Suprapubic skin (tissue), 4 donors: Measurements from ENCODE around the gene ELL. TPM values are rescaled to one million over a fixed set of nuclear protein-coding genes. Genes with fewer than 3 reads are reported as not detected.
A peak's percentile ranks its signal among the peaks of the same experiment; 100 is the strongest.

Experiments used
- DNase-seq, 2 donors: peaks; one replicate each; pipeline ENCODE4 v3.0.0-alpha.2; 2019; ENCODE audit warnings: low spot score in 2 of 2
- H3K27ac ChIP-seq: fragments of 200-600 bp; sonication (generic); one replicate; pipeline ENCODE4 v1.5.1; 2019
- H3K27me3 ChIP-seq: fragments of 200-600 bp; sonication (generic); one replicate; pipeline ENCODE4 v1.5.1; 2019
- H3K36me3 ChIP-seq: fragments of 200-600 bp; sonication (generic); one replicate; pipeline ENCODE4 v1.5.1; 2019
- H3K4me1 ChIP-seq: fragments of 200-600 bp; sonication (generic); one replicate; pipeline ENCODE4 v1.5.1; 2019
- H3K4me3 ChIP-seq: fragments of 200-600 bp; sonication (generic); one replicate; pipeline ENCODE4 v1.5.1; 2019; ENCODE audit warnings: mild to moderate bottlenecking
- H3K9me3 ChIP-seq: fragments of 200-600 bp; sonication (generic); one replicate; pipeline ENCODE4 v1.5.1; 2019
- CTCF ChIP-seq, 2 donors: fragments of 200-600 bp in 1 of 2; fragments of 450-650 bp in 1 of 2; sonication (generic) in 1 of 2; IDR thresholded peaks; one replicate each; pipeline ENCODE4 v1.5.1; 2016 to 2019; ENCODE audit warnings: antibody characterized with exemption in 2 of 2, mild to moderate bottlenecking in 1 of 2, moderate library complexity in 1 of 2
- EP300 ChIP-seq: sonication (generic); formaldehyde crosslinking; IDR thresholded peaks from one replicate; pipeline ENCODE4 v1.6.1; 2017; ENCODE audit warnings: antibody characterized with exemption
- POLR2A ChIP-seq, 2 donors: fragments of 450-650 bp; IDR thresholded peaks; one replicate each; pipeline ENCODE4 v1.6.1; 2017; ENCODE audit warnings: antibody characterized with exemption in 2 of 2, mild to moderate bottlenecking in 2 of 2, moderate library complexity in 2 of 2
- POLR2AphosphoS5 ChIP-seq, 3 donors: sonication (generic); formaldehyde crosslinking; IDR thresholded peaks; one replicate each; pipeline ENCODE4 v1.6.1; 2017; ENCODE audit warnings: antibody characterized with exemption in 3 of 3
- WGBS: methylation state at CpG from one replicate; pipeline ENCODE4 v1.1.5; 2018; 5-methylcytosine and 5-hydroxymethylcytosine counted together
- total RNA-seq, 4 donors: library from RNA; depleted of rRNA; stranded (reverse); fragments of >200 nt; gene quantifications; one replicate each; pipeline ENCODE4 v1.1.0, GENCODE V29; 2016

The ELL gene
- total RNA-seq, 4 donors from 2014 or later: 27.0 to 59.5 (median 36.9) TPM

GRCh38 chr19:18495204-18495911 is 26.5 kb downstream of the ELL start:
- TF ChIP-seq POLR2AphosphoS5 (IDR thresholded peaks at IDR 0.05) (no peak), POLR2A (IDR thresholded peaks at IDR 0.05) (no peak), EP300 (no peak), CTCF (IDR thresholded peaks at IDR 0.05) (no peak)
- Histone ChIP-seq H3K36me3 (no peaks in the 10 kb centered on the region), H3K9me3 (no peaks in the 10 kb centered on the region), H3K27me3 (no peaks in the 10 kb centered on the region), H3K4me1 (peaks cover 63% of the 10 kb centered on the region), H3K4me3 (no peak overlapping the region), H3K27ac (peak overlapping the region; percentile 64)
- DNase-seq: no peak
- WGBS: 57% methylated on average over 9 of the region's 14 CpGs

- H3K4me3 ChIP-seq: no peak overlapping the region
- H3K9me3 ChIP-seq: no peaks in the 10 kb centered on the region
- no peak for DNase-seq
- H3K27ac ChIP-seq: peak overlapping the region; percentile 7
- no peaks in the 10 kb centered on the region for H3K27me3 ChIP-seq
- no peaks in the 10 kb centered on the region for H3K36me3 ChIP-seq
- whole genome bisulfite sequencing: 47% methylated on average over 7 of the region's 7 CpGs
- TF ChIP-seq CTCF (IDR thresholded peaks at IDR 0.05) (no peak), POLR2AphosphoS5 (IDR thresholded peaks at IDR 0.05) (no peak), POLR2A (IDR thresholded peaks at IDR 0.05) (no peak)
- H3K4me1 ChIP-seq: peaks cover 55% of the 10 kb centered on the region
These were observed 27.6 kb downstream of the ELL start for GRCh38 chr19:18494267-18494607.

- Histone ChIP-seq H3K27me3 (no peaks in the 10 kb centered on the region), H3K4me1 (peaks cover 56% of the 10 kb centered on the region), H3K4me3 (no peak overlapping the region), H3K27ac (peak overlapping the region; percentile 7), H3K36me3 (no peaks in the 10 kb centered on the region), H3K9me3 (no peaks in the 10 kb centered on the region)
- 78% methylated on average over 13 of the region's 13 CpGs for WGBS
- DNase-seq: no peak
- TF ChIP-seq EP300 (no peak), POLR2A (IDR thresholded peaks at IDR 0.05) (no peak), CTCF (IDR thresholded peaks at IDR 0.05) (no peak), POLR2AphosphoS5 (IDR thresholded peaks at IDR 0.05) (no peak)
These were observed 28.2 kb downstream of the ELL start for GRCh38 chr19:18493440-18494266.

GRCh38 chr19:18491995-18492953 is 29.6 kb downstream of the ELL start:
- no peak overlapping the region for H3K4me3 ChIP-seq
- 87% methylated on average over 14 of the region's 15 CpGs for WGBS
- DNase-seq: no peak
- peaks cover 64% of the 10 kb centered on the region for H3K4me1 ChIP-seq
- TF ChIP-seq POLR2AphosphoS5 (IDR thresholded peaks at IDR 0.05): no peak
- no peak for TF ChIP-seq EP300
- no peak for TF ChIP-seq POLR2A (IDR thresholded peaks at IDR 0.05)
- TF ChIP-seq CTCF (IDR thresholded peaks at IDR 0.05): no peak
- H3K9me3 ChIP-seq: no peaks in the 10 kb centered on the region
- no peaks in the 10 kb centered on the region for H3K36me3 ChIP-seq
- H3K27me3 ChIP-seq: no peaks in the 10 kb centered on the region
- no peak overlapping the region for H3K27ac ChIP-seq
